Esophagus muscularis mucosa (tissue), 4 donors: ENCODE measurements around the gene PTPRN2. TPM values are rescaled to one million over a fixed set of nuclear protein-coding genes. Genes with fewer than 3 reads are reported as not detected.

Source experiments
- DNase-seq: peaks from one replicate; pipeline ENCODE4 v3.0.0-alpha.2; 2017; ENCODE audit errors: extremely low spot score
- H3K27ac ChIP-seq, 4 donors: fragments of 200-600 bp; sonication (generic); replicated peaks in 1 of 4; 1 replicate in 3 of 4; 2 replicates in 1 of 4; pipeline ENCODE4 v1.5.1; 2016 to 2019; ENCODE audit warnings: mild to moderate bottlenecking in 1 of 4
- H3K27me3 ChIP-seq, 4 donors: fragments of 200-600 bp; sonication (generic); one replicate each; pipeline versions ENCODE4 v1.5.1 to v1.6.0; 2016 to 2019
- H3K36me3 ChIP-seq, 4 donors: fragments of 200-600 bp; sonication (generic); one replicate each; pipeline ENCODE4 v1.5.1; 2016 to 2019
- H3K4me1 ChIP-seq, 4 donors: fragments of 200-600 bp; sonication (generic); one replicate each; pipeline ENCODE4 v1.5.1; 2016 to 2019
- H3K4me3 ChIP-seq, 4 donors: fragments of 200-600 bp; sonication (generic); 1 replicate in 2 of 4; 2 replicates in 2 of 4; pipeline ENCODE4 v1.5.1; 2016 to 2019; ENCODE audit warnings: mild to moderate bottlenecking in 4 of 4, moderate library complexity in 1 of 4
- H3K9me3 ChIP-seq, 4 donors: fragments of 200-600 bp; sonication (generic); 1 replicate in 3 of 4; 2 replicates in 1 of 4; pipeline ENCODE4 v1.5.1; 2016 to 2019
- CTCF ChIP-seq, 3 experiments: fragments of 200-600 bp in 2 of 3; fragments of 450-650 bp in 1 of 3; sonication (generic) in 2 of 3; IDR thresholded peaks; one replicate each; pipeline ENCODE4 v1.5.1; 2017 to 2019; ENCODE audit warnings: antibody characterized with exemption in 3 of 3, mild to moderate bottlenecking in 2 of 3, moderate library complexity in 1 of 3
- EP300 ChIP-seq: sonication (generic); formaldehyde crosslinking; IDR thresholded peaks from one replicate; pipeline ENCODE4 v1.6.1; 2017; ENCODE audit warnings: antibody characterized with exemption
- POLR2A ChIP-seq: fragments of 450-650 bp; IDR thresholded peaks from one replicate; pipeline ENCODE4 v1.6.1; 2017; ENCODE audit warnings: antibody characterized with exemption, moderate library complexity, mild to moderate bottlenecking, low read depth
- POLR2AphosphoS5 ChIP-seq, 2 donors: sonication (generic); formaldehyde crosslinking; IDR thresholded peaks; one replicate each; pipeline ENCODE4 v1.6.1; 2017; ENCODE audit warnings: antibody characterized with exemption in 2 of 2
- WGBS: methylation state at CpG from one replicate; pipeline ENCODE4 v1.1.5; 2018; 5-methylcytosine and 5-hydroxymethylcytosine counted together
- intact Hi-C: fragments of 100-400 bp; cut with DNase I; formaldehyde crosslinking; loops from one replicate; pipeline ENCODE4 v1.15.1; 2023
- total RNA-seq, 4 donors: library from RNA; depleted of rRNA; stranded (reverse); fragments of >200 nt; gene quantifications; one replicate each; pipeline versions ENCODE4 v1.1.0 to v1.2.1, GENCODE V29; 2016

Gene PTPRN2
- total RNA-seq, 4 donors from 2014 or later: 2.1 to 3.1 (median 3.1) TPM

GRCh38 chr7:158133515-158134271, 453.9 kb downstream of the PTPRN2 start:
- DNase-seq: no peak
- no peaks in the 10 kb centered on the region for H3K4me1 ChIP-seq
- H3K9me3 ChIP-seq: no peaks in the 10 kb centered on the region
- TF ChIP-seq POLR2AphosphoS5 (IDR thresholded peaks at IDR 0.05): no peak
- TF ChIP-seq CTCF (IDR thresholded peaks at IDR 0.05): no peak
- no peak for TF ChIP-seq EP300
- TF ChIP-seq POLR2A: no peak
- no peaks in the 10 kb centered on the region for H3K36me3 ChIP-seq
- 92% methylated on average over 36 of the region's 36 CpGs for WGBS
- H3K27me3 ChIP-seq: no peaks in the 10 kb centered on the region
- intact Hi-C loops: no loop called here
- H3K27ac ChIP-seq: no peak overlapping the region
- no peak overlapping the region for H3K4me3 ChIP-seq

GRCh38 chr7:158133057-158133456, 454.6 kb downstream of the PTPRN2 start:
- H3K27me3 ChIP-seq: no peaks in the 10 kb centered on the region
- no peak overlapping the region for H3K4me3 ChIP-seq
- H3K27ac ChIP-seq: no peak overlapping the region
- H3K9me3 ChIP-seq: no peaks in the 10 kb centered on the region
- WGBS: 94% methylated on average over 20 of the region's 21 CpGs
- H3K36me3 ChIP-seq: no peaks in the 10 kb centered on the region
- intact Hi-C loops: no loop called here
- TF ChIP-seq EP300: no peak
- no peak for TF ChIP-seq POLR2AphosphoS5 (IDR thresholded peaks at IDR 0.05)
- TF ChIP-seq POLR2A: no peak
- TF ChIP-seq CTCF (IDR thresholded peaks at IDR 0.05): no peak
- DNase-seq: no peak
- no peaks in the 10 kb centered on the region for H3K4me1 ChIP-seq

- DNase-seq: no peak
- Histone ChIP-seq H3K4me1 (no peaks in the 10 kb centered on the region), H3K36me3 (no peaks in the 10 kb centered on the region), H3K9me3 (no peaks in the 10 kb centered on the region), H3K27me3 (no peaks in the 10 kb centered on the region), H3K27ac (no peak overlapping the region), H3K4me3 (no peak overlapping the region)
- intact Hi-C loops: no loop called here
- 97% methylated on average over 8 of the region's 10 CpGs for WGBS
- no peak for TF ChIP-seq EP300
- TF ChIP-seq POLR2A: no peak
- no peak for TF ChIP-seq CTCF (IDR thresholded peaks at IDR 0.05)
- no peak for TF ChIP-seq POLR2AphosphoS5 (IDR thresholded peaks at IDR 0.05)
Measured at GRCh38 chr7:158130023-158130409, 457.6 kb downstream of the PTPRN2 start.

- Histone ChIP-seq H3K36me3 (no peaks in the 10 kb centered on the region), H3K4me3 (no peak overlapping the region), H3K27me3 (no peaks in the 10 kb centered on the region), H3K4me1 (no peaks in the 10 kb centered on the region), H3K27ac (no peak overlapping the region), H3K9me3 (no peaks in the 10 kb centered on the region)
- intact Hi-C loops: no loop called here
- DNase-seq: no peak
- no peak for TF ChIP-seq EP300
- no peak for TF ChIP-seq POLR2A
- no peak for TF ChIP-seq POLR2AphosphoS5 (IDR thresholded peaks at IDR 0.05)
- TF ChIP-seq CTCF (IDR thresholded peaks at IDR 0.05): no peak
- WGBS: 93% methylated on average over 12 of the region's 12 CpGs
Measured at GRCh38 chr7:158129037-158130022, 458.3 kb downstream of the PTPRN2 start.
